ENCODE data around the gene LRRC8A.

- TF ChIP-seq, protein P1, sequence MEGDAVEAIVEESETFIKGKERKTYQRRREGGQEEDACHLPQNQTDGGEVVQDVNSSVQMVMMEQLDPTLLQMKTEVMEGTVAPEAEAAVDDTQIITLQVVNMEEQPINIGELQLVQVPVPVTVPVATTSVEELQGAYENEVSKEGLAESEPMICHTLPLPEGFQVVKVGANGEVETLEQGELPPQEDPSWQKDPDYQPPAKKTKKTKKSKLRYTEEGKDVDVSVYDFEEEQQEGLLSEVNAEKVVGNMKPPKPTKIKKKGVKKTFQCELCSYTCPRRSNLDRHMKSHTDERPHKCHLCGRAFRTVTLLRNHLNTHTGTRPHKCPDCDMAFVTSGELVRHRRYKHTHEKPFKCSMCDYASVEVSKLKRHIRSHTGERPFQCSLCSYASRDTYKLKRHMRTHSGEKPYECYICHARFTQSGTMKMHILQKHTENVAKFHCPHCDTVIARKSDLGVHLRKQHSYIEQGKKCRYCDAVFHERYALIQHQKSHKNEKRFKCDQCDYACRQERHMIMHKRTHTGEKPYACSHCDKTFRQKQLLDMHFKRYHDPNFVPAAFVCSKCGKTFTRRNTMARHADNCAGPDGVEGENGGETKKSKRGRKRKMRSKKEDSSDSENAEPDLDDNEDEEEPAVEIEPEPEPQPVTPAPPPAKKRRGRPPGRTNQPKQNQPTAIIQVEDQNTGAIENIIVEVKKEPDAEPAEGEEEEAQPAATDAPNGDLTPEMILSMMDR (tag by site-specific recombination; IDR thresholded peaks at IDR 0.05), result no peak
- TF ChIP-seq, protein P2, sequence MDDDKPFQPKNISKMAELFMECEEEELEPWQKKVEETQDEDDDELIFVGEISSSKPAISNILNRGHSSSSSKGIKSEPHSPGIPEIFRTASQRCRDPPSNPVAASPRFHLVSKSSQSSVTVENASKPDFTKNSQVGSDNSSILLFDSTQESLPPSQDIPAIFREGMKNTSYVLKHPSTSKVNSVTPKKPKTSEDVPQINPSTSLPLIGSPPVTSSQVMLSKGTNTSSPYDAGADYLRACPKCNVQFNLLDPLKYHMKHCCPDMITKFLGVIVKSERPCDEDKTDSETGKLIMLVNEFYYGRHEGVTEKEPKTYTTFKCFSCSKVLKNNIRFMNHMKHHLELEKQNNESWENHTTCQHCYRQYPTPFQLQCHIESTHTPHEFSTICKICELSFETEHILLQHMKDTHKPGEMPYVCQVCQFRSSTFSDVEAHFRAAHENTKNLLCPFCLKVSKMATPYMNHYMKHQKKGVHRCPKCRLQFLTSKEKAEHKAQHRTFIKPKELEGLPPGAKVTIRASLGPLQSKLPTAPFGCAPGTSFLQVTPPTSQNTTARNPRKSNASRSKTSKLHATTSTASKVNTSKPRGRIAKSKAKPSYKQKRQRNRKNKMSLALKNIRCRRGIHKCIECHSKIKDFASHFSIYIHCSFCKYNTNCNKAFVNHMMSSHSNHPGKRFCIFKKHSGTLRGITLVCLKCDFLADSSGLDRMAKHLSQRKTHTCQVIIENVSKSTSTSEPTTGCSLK (tag by site-specific recombination; IDR thresholded peaks at IDR 0.05), result no peak
- no peak for TF ChIP-seq ZNF704 (tag by site-specific recombination; IDR thresholded peaks at IDR 0.05)
- TF ChIP-seq ELK4 (IDR thresholded peaks at IDR 0.05; ENCODE audit: borderline replicate concordance, low read depth, low read length), result no peak
Measured at GRCh38 chr9:128877852-128878251, 4.1 kb upstream of the LRRC8A start.

Data from HEK293 (cell line).